DOHH2 (cell line): ENCODE data around the gene RBM15B.

Experiments used
- H3F3A ChIP-seq: fragments of 200-600 bp; sonication (generic), shearing (Covaris generic); 2 replicates; pipeline ENCODE4 v1.6.0; 2016; ENCODE audit warnings: antibody characterized with exemption, mild to moderate bottlenecking; ENCODE audit not compliant: control insufficient read depth, insufficient read depth
- H3K27ac ChIP-seq: fragments of 200-600 bp; sonication (generic); 2 replicates; pipeline ENCODE4 v1.5.1; 2014; ENCODE audit warnings: low read depth, mild to moderate bottlenecking, low read length, moderate library complexity
- H3K27me3 ChIP-seq: fragments of 200-600 bp; sonication (generic); 2 replicates; pipeline ENCODE4 v1.6.1; 2014; ENCODE audit warnings: mild to moderate bottlenecking, low read length, mixed read lengths; ENCODE audit not compliant: control insufficient read depth
- H3K36me3 ChIP-seq: fragments of 200-600 bp; sonication (generic); 2 replicates; pipeline ENCODE4 v1.6.1; 2014; ENCODE audit warnings: mild to moderate bottlenecking, low read length, moderate library complexity, mixed read lengths; ENCODE audit not compliant: control insufficient read depth
- H3K4me1 ChIP-seq: fragments of 200-600 bp; sonication (generic); 2 replicates; pipeline ENCODE4 v1.6.1; 2014; ENCODE audit warnings: mild to moderate bottlenecking, low read length, mixed read lengths; ENCODE audit not compliant: control insufficient read depth
- H3K4me2 ChIP-seq: fragments of 200-600 bp; sonication (generic); 2 replicates; pipeline ENCODE4 v1.6.0; 2014; ENCODE audit warnings: mild to moderate bottlenecking, low read length, moderate library complexity
- H3K4me3 ChIP-seq: fragments of 200-600 bp; sonication (generic); 2 replicates; pipeline ENCODE4 v1.5.1; 2014; ENCODE audit warnings: mild to moderate bottlenecking, low read length, mixed read lengths
- H3K79me2 ChIP-seq: fragments of 200-600 bp; sonication (generic); 2 replicates; pipeline ENCODE4 v1.6.1; 2014; ENCODE audit warnings: mild to moderate bottlenecking, low read length, mixed read lengths; ENCODE audit not compliant: control insufficient read depth
- H3K9me2 ChIP-seq: fragments of 200-600 bp; sonication (generic); replicated peaks from 2 replicates; pipeline ENCODE4 v1.6.1; 2014; ENCODE audit warnings: mild to moderate bottlenecking, low read length, mixed read lengths; ENCODE audit not compliant: control insufficient read depth
- H3K9me3 ChIP-seq: fragments of 200-600 bp; sonication (generic); 2 replicates; pipeline ENCODE4 v1.6.1; 2014; ENCODE audit warnings: antibody characterized with exemption, low read length, mixed read lengths; ENCODE audit not compliant: control insufficient read depth, insufficient read depth
- H4K20me1 ChIP-seq: fragments of 200-600 bp; sonication (generic); 2 replicates; pipeline ENCODE4 v1.6.0; 2014; ENCODE audit warnings: low read depth, mild to moderate bottlenecking, antibody characterized with exemption, low read length, moderate library complexity; ENCODE audit not compliant: control insufficient read depth, insufficient read depth
- CTCF ChIP-seq: fragments of 200-600 bp; sonication (generic); IDR thresholded peaks from one replicate; pipeline ENCODE4 v1.5.1; 2014; ENCODE audit warnings: antibody characterized with exemption, mild to moderate bottlenecking, low read depth, low read length; ENCODE audit not compliant: poor library complexity, severe bottlenecking
- EZH2phosphoT487 ChIP-seq: fragments of 200-600 bp; sonication (generic); IDR thresholded peaks from 2 replicates; pipeline ENCODE4 v1.6.1; 2017; ENCODE audit warnings: borderline replicate concordance, mild to moderate bottlenecking, antibody characterized with exemption, low read length, moderate library complexity, mixed read lengths

The RBM15B gene

GRCh38 chr3:51353131-51353530 lies 38.0 kb upstream of the RBM15B start:
- no peak overlapping the region for H3K27ac ChIP-seq
- no peaks in the 10 kb centered on the region for H3F3A ChIP-seq
- no peaks in the 10 kb centered on the region for H3K79me2 ChIP-seq
- H3K4me2 ChIP-seq = no peak overlapping the region
- H4K20me1 ChIP-seq = no peaks in the 10 kb centered on the region
- H3K27me3 ChIP-seq = peaks cover 14% of the 10 kb centered on the region
- no peak overlapping the region for H3K4me3 ChIP-seq
- H3K4me1 ChIP-seq = no peaks in the 10 kb centered on the region
- TF ChIP-seq CTCF = no peak
- TF ChIP-seq EZH2phosphoT487 = no peak
- no peaks in the 10 kb centered on the region for H3K9me3 ChIP-seq
- no peaks in the 10 kb centered on the region for H3K9me2 ChIP-seq
- no peaks in the 10 kb centered on the region for H3K36me3 ChIP-seq

GRCh38 chr3:51353691-51354090 lies 37.4 kb upstream of the RBM15B start:
- Histone ChIP-seq H3K9me3 (no peaks in the 10 kb centered on the region), H3F3A (no peaks in the 10 kb centered on the region), H3K36me3 (no peaks in the 10 kb centered on the region), H3K4me2 (no peak overlapping the region), H3K4me1 (no peaks in the 10 kb centered on the region), H3K27ac (no peak overlapping the region), H3K9me2 (no peaks in the 10 kb centered on the region), H4K20me1 (no peaks in the 10 kb centered on the region), H3K4me3 (no peak overlapping the region), H3K79me2 (no peaks in the 10 kb centered on the region), H3K27me3 (peaks cover 17% of the 10 kb centered on the region)
- TF ChIP-seq EZH2phosphoT487 (no peak), CTCF (no peak)

DNA sequence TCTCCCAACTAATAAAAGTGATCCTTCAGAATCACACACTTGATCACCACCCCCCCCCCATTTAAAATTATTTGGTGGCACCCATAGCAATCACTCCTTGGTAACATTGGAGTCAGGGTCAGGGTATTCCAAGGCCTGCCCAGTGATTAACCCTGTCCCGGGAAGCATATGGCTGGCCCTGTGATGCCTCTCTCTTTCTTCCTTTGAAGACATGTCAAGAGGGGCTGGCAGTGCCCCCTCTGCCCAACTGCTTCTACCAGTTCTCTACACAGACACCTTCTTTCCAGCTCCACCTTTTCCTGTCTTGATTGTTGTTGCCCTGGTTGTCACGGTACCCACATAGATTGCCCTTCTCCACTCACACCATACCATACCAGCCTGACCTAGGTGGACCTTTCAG lies 36.9 kb upstream of the RBM15B start:
- Histone ChIP-seq H3K79me2 (no peaks in the 10 kb centered on the region), H3K9me3 (no peaks in the 10 kb centered on the region), H4K20me1 (no peaks in the 10 kb centered on the region), H3K4me1 (no peaks in the 10 kb centered on the region), H3K9me2 (no peaks in the 10 kb centered on the region), H3K36me3 (no peaks in the 10 kb centered on the region), H3K4me2 (no peak overlapping the region), H3F3A (no peaks in the 10 kb centered on the region), H3K27ac (no peak overlapping the region), H3K4me3 (no peak overlapping the region), H3K27me3 (peaks cover 19% of the 10 kb centered on the region)
- TF ChIP-seq EZH2phosphoT487 = no peak
- no peak for TF ChIP-seq CTCF
